ENCODE measurements around the gene OR2W3. TPM values are rescaled to one million over a fixed set of nuclear protein-coding genes. Genes with fewer than 3 reads are reported as not detected.
"Not testable (repeated sequence)": the region's sequence is repeated elsewhere in the genome, so short reads cannot be mapped to it uniquely, and the experiment has no call there.

Gene OR2W3
- total RNA-seq, 1 experiment from 2014 or later, result not detected

DNA sequence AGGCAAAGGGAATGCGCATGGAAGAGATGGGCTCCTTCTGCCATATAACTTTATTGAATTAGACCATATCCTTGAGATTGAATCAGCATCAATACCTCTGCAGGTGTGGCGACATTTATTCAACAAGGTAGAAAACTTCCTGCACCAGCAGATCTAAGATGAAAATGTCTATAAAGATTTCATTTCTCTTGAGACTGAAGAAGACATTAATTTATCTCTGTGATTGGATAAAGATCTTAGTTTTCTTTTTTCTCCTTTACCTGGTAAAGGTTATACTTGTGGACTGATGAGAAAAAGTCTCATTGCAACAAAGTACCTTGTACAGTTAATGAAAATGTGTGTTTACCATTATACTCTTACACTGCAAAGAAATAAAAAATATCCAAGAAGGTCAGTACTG is 24.6 kb downstream of the OR2W3 start, which contains the start of gene OR2T8:
OR2T8 (plus strand) TSS at position 301 of the 400 bp plus-strand sequence. CDS start 766 bp downstream, outside the sequence.
- no peak for DNase-seq (ENCODE audit: low read depth)

DNA sequence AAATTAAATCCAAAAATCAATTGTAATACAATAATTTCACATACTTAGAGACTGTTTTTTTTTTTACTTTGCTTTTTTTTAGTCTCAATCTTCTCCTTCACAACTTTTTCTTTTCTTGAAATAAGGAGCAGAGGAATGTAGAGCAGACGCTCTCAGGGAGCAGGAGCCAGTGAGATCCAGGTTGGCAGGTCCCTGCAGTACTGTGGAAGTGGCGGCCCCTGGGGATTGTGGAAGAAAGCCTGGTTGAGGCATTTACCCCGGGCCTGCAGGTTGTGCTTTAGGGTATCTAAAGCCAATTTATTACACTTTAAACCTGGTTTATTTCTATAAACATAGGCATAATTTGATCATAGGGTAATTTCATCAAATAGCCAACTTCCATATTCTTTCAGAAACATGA is 28.6 kb downstream of the OR2W3 start:
- no peak for DNase-seq (ENCODE audit: low read depth)

DNA sequence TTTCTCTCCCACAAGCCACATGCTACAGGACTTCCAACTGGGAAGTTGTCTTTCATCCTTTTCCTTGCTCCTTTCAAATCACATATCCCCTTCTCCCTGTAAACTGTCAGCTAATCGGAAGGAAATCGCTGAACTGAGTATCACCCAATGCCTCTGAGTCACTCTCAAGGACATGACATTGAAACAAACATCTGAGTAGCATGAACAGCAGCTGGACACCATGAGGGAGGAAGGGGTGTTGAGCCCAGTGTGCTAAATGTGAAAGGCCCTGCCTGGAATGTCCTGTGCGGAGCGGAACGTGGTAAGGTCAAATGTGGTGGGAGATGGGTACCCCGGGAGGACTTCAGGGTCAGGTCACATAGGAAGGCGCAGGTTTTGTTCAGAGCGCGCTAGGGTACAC is 29.5 kb downstream of the OR2W3 start, which contains the start of gene OR2AJ1:
OR2AJ1 (plus strand) TSS at position 22 of the 400 bp plus-strand sequence. CDS start 8,880 bp downstream, outside the sequence.
- DNase-seq (ENCODE audit: low read depth), result no peak

DNA sequence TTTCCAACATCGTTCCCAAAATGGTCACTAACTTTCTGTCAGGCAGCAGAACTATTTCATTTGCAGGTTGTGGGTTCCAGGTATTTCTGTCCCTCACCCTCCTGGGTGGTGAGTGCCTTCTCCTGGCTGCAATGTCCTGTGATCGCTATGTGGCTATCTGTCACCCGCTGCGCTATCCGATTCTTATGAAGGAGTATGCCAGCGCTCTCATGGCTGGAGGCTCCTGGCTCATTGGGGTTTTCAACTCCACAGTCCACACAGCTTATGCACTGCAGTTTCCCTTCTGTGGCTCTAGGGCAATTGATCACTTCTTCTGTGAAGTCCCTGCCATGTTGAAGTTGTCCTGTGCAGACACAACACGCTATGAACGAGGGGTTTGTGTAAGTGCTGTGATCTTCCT is 38.6 kb downstream of the OR2W3 start:
- no peak for DNase-seq (ENCODE audit: low read depth)

DNA sequence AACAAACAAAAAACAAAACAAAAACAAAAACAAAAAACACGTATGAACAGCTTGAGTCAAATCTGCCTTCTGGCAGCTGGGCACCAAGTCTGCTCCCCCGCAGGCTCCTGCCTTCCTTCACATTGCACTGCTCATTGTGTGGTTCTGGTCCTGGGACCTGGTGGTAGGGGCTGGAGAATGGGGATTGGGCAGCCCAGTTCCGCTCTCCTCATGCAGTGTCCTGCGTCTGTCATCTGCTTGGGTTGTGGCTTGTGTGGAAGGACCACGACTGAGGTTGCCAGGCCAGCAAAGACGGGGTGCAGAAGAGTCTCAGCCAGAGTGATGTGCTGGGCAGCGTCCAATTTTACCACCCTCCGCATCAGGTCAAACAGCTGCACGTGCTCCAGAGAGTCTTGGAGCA is 40.4 kb downstream of the OR2W3 start:
- no peak for DNase-seq (ENCODE audit: low read depth)

DNA sequence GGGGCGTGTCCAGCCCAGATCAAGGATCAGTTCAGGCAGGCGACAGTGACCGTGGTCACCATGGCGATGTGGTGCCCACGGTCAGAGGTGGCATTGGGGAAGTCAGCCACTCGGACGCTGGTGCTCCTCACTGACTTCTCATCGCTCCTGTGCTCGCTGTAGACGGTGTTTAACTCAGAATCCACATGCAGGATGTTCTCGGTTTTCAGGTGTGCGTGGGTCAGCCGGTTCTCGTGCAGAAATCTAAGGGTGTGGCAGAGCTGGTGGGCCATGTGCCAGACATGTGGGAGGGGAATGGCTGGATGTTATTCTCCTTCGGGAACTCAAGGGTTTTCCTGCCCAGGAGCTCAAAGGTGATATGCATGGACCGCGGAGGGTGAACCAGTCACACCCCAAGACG is 41.0 kb downstream of the OR2W3 start:
- no peak for DNase-seq (ENCODE audit: low read depth)

DNA sequence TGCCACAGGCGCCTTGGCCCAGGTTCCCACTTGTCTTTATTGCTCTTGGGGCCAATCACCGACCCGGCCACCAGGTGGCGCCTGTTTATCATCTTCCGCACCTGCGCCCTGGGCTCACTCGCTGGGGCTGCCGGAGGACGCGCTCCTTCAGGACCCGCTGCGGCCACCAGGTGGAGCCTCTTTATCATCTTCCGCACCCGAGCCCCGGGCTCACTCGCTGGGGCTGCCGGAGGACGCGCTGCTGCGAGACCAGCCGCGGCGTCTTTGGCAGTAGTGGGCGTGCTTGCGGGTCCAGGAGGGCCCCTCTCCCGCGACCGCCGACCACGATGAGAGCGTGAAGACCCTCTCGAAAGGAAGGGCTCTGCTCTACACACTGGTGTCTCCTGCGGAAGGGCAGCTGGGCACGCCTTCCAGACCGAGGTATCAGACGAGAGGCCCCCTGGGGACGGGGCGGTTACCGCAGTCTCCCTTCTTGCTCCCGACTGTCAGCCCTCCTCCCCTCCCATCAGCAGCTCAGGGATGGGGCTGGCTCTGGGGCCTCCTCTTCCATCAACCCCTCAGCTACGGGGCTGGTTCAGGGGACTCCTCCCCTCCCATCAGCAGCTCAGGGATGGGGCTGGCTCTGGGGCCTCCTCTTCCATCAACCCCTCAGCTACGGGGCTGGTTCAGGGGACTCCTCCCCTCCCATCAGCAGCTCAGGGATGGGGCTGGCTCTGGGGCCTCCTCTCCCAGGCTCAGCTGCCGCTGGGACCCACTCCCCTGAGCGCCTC is 41.8 kb downstream of the OR2W3 start:
- DNase-seq (ENCODE audit: low read depth), result not testable (repeated sequence)

DNA sequence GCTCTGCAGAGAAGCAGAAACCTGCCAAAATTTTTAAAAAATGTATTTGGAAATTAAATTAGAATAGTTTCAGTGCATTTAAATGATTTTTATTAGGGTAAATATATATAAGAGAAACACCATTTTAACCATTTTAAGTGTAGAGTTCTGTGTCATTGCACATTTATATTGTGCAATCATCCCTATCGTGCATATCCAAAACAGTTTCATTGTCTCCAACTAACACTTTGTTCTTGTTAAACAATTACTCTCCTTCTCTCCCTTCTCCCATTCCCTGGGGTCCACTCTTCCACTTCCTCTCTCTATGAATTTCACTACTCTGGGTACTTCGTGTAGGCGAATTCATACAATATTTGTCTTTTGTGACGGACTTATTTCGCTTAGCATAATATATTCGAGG is 47.2 kb downstream of the OR2W3 start:
- no peak for DNase-seq (ENCODE audit: low read depth)

Other genes starting within 250 kb of the OR2W3 start
- not detected in 2 replicates for gene OR13G1, start 215.8 kb upstream of the OR2W3 start, total RNA-seq (2014; rRNA removed; shearing (Covaris generic))
- gene OR6F1, start 178.9 kb upstream of the OR2W3 start, total RNA-seq (2014; rRNA removed; shearing (Covaris generic)), result not detected in 2 replicates
- gene OR14K1, start 157.0 kb upstream of the OR2W3 start, total RNA-seq (2014; rRNA removed; shearing (Covaris generic)), result not detected in 2 replicates
- not detected in 2 replicates for gene OR14A2, start 147.4 kb upstream of the OR2W3 start, total RNA-seq (2014; rRNA removed; shearing (Covaris generic))
- gene OR1C1, start 135.0 kb upstream of the OR2W3 start, total RNA-seq (2014; rRNA removed; shearing (Covaris generic)), result not detected in 2 replicates
- gene OR14A16, start 71.5 kb upstream of the OR2W3 start, total RNA-seq (2014; rRNA removed; shearing (Covaris generic)), result not detected in 2 replicates
- gene OR11L1, start 53.7 kb upstream of the OR2W3 start, total RNA-seq (2014; rRNA removed; shearing (Covaris generic)), result not detected in 2 replicates
- gene TRIM58, start 38.4 kb upstream of the OR2W3 start, total RNA-seq (2014; rRNA removed; shearing (Covaris generic)), result not detected in 2 replicates
- not detected in 2 replicates for gene OR2T8, start 24.7 kb downstream of the OR2W3 start, total RNA-seq (2014; rRNA removed; shearing (Covaris generic))
- gene OR2AJ1, start 29.3 kb downstream of the OR2W3 start, total RNA-seq (2014; rRNA removed; shearing (Covaris generic)), result not detected in 2 replicates
- not detected in 2 replicates for gene OR2L8, start 53.3 kb downstream of the OR2W3 start, total RNA-seq (2014; rRNA removed; shearing (Covaris generic))
- gene OR2AK2, start 69.6 kb downstream of the OR2W3 start, total RNA-seq (2014; rRNA removed; shearing (Covaris generic)), result not detected in 2 replicates
- not detected in 2 replicates for gene OR2L5, start 118.1 kb downstream of the OR2W3 start, total RNA-seq (2014; rRNA removed; shearing (Covaris generic))
- gene OR2L2, start 134.5 kb downstream of the OR2W3 start, total RNA-seq (2014; rRNA removed; shearing (Covaris generic)), result not detected in 2 replicates
- gene OR2L3, start 151.2 kb downstream of the OR2W3 start, total RNA-seq (2014; rRNA removed; shearing (Covaris generic)), result not detected in 2 replicates
- not detected in 2 replicates for gene OR2L13, start 199.6 kb downstream of the OR2W3 start, total RNA-seq (2014; rRNA removed; shearing (Covaris generic))
- not detected in 2 replicates for gene OR2M5, start 249.6 kb downstream of the OR2W3 start, total RNA-seq (2014; rRNA removed; shearing (Covaris generic))

All from M059J (cell line).